GM19452 (cell line): Measurements from ENCODE around the gene SERAC1.
"Not testable (repeated sequence)": the region's sequence is repeated elsewhere in the genome, so short reads cannot be mapped to it uniquely, and the experiment has no call there.

Experiments used
- ATAC-seq: cut with Tn5 transposase; IDR thresholded peaks from one replicate; pipeline ENCODE4 v1.9.1; 2021; ENCODE audit not compliant: unreplicated experiment

Gene SERAC1

GRCh38 chr6:158174514-158174913 lies 6.5 kb upstream of the SERAC1 start:
- no peak for ATAC-seq

DNA sequence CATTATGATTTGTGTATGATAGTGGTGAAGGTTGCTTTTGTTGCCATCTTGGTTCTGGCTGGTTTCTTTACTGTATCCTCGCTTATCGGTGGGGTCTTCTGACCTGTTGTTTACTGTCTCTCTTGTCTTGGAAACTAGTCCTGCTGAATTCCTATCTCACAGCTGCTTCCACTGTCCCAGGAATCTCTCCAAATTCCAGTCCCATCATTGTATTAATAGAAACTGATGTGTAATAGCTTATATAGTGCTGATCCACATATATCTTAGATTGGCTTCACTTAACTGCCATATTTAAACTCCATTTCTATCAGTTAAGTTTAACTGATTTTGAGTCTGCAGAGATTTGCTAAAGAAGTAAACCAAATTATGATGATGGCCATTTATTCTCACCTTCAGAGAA lies 6.0 kb upstream of the SERAC1 start:
- ATAC-seq: no peak

GRCh38 chr6:158172001-158172400 lies 3.9 kb upstream of the SERAC1 start:
- ATAC-seq: no peak

DNA sequence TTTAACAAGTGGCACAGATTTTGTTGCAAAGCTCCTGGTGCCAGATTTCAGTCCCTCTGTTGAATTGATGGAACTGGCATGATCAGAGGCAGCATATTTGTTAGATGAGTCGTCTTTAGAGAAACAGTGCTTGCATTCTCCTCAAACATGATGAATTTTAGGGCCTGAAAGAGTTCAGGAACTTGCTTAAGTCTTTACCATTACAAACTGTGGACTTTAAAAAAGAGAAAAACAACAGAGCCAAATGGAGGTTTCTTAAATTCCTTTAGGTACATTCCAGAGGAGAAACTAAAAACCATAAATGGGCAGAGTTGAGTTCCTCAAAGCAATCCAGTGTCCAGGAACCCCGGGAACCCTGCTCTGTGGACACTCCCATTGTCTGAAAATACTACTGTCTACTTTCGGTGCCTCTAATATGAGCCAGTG lies 2.6 kb upstream of the SERAC1 start:
- no peak for ATAC-seq

- ATAC-seq: not testable (repeated sequence)
These were observed 1.6 kb upstream of the SERAC1 start for GRCh38 chr6:158169634-158170033.

DNA sequence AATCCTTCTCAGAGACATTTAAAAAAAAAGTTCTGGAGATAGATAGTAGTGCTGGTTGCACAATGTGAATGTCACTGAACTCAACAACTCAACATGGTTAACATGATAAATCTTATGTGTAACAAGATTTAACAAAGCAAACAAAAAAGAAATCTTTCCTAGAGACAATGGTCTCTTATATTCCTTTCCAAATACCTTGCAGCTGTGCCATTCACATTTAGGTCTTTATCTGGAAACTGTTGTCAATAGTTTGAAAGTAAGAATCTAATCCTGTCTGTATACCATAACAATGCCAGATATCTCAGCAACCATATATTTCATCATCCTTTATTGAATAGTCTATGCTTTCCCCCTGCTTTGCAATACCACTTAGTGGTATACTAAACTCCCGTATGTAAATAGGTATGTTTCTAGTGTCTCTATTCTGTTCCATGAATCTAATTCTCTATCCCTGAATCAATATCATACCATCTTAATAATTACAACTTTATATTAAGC lies 2.1 kb downstream of the SERAC1 start:
- ATAC-seq: no peak

DNA sequence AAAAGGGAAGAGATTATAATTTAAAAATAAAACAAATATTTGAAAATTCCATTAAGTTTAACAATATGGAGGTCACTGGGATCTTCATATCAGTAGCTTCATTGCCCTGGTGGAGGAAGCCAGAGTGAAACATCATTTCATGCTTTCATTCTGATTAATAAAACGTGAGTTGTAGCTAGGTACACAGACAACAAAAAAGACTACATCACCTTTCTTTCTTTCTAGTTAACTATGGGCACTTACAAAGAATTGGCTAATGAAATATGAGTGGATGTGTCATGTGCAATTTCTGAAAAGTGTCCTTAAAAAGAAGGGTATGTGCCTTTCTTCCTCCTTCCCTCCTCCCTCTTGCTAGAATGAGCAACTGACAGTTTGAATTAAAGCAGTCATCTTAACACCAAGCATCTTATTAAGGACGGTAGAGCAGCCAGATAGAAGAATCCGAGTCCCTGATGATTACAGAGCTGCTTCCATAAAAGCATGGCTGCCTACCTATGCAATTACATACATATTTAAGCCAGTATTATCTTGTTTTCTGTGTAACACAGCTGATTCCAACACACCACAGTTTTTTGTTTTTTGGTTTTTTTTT lies 3.4 kb downstream of the SERAC1 start:
- ATAC-seq: no peak

GRCh38 chr6:158161566-158162254 lies 6.4 kb downstream of the SERAC1 start:
- ATAC-seq: no peak

- ATAC-seq: no peak
These were observed 7.0 kb downstream of the SERAC1 start for GRCh38 chr6:158160932-158161539.

- no peak for ATAC-seq
These were observed 9.3 kb downstream of the SERAC1 start for GRCh38 chr6:158158748-158159147.

- no peak for ATAC-seq
These were observed 9.9 kb downstream of the SERAC1 start for GRCh38 chr6:158158123-158158522.

DNA sequence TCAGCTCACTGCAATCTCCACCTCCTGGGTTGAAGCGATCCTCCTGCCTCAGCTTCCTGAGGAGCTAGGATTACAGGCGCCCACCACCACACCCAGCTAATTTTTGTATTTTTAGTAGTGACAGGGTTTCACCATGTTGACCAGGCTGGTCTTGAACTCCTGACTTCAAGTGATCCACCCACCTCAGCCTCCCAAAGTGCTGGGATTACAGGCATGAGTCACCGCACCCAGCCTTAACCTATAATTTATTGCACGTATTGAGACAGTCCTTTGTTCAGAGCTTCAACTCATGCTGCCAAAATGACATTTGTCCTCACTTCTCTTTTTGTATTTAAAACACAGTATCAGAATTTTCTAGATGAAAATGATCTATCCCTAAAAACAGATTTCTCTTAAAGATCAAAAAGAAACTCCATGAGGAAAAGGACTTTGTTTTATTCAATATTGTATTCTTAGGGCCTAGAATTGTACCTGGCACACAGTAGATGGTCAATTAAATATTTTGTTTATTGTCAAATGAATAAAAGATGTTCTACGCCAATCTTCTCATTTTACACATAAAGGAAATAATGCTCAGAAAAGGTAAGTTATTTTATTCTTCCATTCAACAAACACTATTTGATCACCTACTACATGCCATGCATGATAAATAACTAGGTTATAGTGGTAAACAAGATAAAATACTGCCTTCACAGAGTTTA lies 10.8 kb downstream of the SERAC1 start:
- ATAC-seq: no peak

DNA sequence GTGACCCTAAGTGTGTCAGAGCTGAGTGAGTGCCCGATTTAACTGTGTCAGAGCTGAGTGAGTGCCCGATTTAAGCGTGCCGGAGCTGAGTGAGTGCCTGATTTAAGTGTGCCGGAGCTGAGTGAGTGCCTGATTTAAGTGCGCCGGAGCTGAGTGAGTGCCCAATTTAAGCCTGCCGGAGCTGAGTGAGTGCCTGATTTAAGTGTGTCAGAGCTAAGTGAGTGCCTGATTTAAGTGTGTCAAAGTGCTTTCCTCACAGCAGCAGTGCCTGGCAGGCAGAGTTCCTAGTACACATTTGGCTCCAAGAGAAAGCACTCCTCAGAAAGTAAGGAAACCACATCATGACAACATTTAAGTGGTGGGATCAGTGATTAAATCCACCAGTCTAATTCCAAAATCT lies 13.2 kb downstream of the SERAC1 start:
- ATAC-seq: no peak

DNA sequence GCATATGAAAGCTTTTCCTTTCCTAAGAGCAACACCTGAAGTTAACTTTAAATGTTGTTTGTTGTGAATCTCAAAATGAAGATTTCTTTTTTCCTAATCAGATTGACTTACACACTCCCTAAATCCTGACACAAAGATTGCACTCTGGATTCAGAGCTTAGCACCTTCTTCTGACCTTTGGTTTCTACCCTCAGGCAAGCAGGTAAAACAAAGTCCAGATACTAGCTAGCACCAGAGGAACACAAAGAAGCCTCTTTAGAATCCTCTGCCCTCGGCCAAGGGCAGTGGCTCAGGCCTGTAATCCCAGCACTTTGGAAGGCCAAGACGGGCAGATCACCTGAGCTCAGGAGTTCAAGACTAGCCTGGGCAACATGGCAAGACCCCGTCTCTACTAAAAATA lies 14.5 kb downstream of the SERAC1 start:
- ATAC-seq: no peak

- ATAC-seq: no peak
These were observed 15.4 kb downstream of the SERAC1 start for GRCh38 chr6:158152659-158153058.

- not testable (repeated sequence) for ATAC-seq
These were observed 16.0 kb downstream of the SERAC1 start for GRCh38 chr6:158152025-158152424.

GRCh38 chr6:158150701-158151100 lies 17.4 kb downstream of the SERAC1 start:
- no peak for ATAC-seq

GRCh38 chr6:158149641-158150040 lies 18.4 kb downstream of the SERAC1 start:
- ATAC-seq: no peak

- no peak for ATAC-seq
These were observed 24.4 kb downstream of the SERAC1 start for GRCh38 chr6:158143700-158144099.

DNA sequence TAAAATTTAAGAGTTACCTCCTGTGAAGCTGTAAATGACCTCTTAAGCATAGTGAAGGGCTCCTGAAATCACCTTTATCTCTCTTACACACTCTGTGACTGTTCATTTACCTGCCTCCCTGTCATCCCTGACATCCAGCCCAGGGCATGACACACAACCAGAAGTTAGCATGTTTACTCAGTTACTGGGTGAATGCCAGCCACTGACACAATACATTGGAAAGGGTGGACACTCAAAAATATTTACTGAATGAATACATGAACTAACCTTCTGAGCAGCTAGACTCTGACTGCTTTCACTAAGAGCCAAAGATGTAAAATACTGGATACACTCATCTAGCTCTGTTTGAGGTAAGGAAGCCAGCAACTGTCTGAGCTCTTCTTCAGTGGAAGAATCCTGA lies 25.3 kb downstream of the SERAC1 start:
- ATAC-seq: no peak

DNA sequence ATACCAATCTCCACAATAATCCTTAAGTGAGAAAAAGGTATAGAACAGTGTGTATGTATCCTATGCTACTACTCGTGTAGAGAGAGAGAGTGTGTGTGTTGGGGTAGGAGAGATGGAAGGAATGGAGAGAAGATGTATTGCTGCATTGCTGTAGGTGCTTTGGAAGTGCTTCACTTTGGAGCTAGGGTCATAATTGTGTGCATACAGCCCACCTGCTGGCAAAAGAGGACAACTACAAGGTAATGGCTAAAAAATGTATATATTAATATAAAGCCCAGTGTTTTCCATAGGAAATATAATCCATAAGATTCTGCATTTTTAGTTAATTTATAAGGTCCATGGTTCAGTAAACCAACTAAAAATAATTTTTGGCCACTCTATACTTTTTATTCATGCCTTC lies 36.1 kb downstream of the SERAC1 start:
- no peak for ATAC-seq

- no peak for ATAC-seq
These were observed 42.8 kb downstream of the SERAC1 start for GRCh38 chr6:158125271-158125670.
